Thyroid gland (tissue), 4 donors: ENCODE results near the gene DIP2B.

ENCODE experiments used
- CTCF ChIP-seq, 6 experiments: fragments of 200-600 bp in 3 of 6; fragments of 450-650 bp in 3 of 6; sonication (generic) in 3 of 6; IDR thresholded peaks; one replicate each; pipeline ENCODE4 v1.5.1; 2016 to 2019; ENCODE audit warnings: antibody characterized with exemption in 6 of 6, mild to moderate bottlenecking in 2 of 6, inconsistent platforms in 1 of 6, moderate library complexity in 1 of 6
- POLR2A ChIP-seq, 2 donors: fragments of 450-650 bp; IDR thresholded peaks; one replicate each; pipeline ENCODE4 v1.6.1; 2017; ENCODE audit warnings: antibody characterized with exemption in 2 of 2, mild to moderate bottlenecking in 2 of 2, moderate library complexity in 1 of 2

GRCh38 chr12:50564948-50565297 lies 60.1 kb downstream of the DIP2B start:
- TF ChIP-seq CTCF (IDR thresholded peaks at IDR 0.05) (no peak), POLR2A (IDR thresholded peaks at IDR 0.05) (no peak)
